Parathyroid adenoma (tissue), 2 donors: Measurements from ENCODE around the gene EPHA6.

ENCODE experiments used
- H2AFZ ChIP-seq: fragments of 300-600 bp; sonication (generic); one replicate; pipeline ENCODE4 v1.7.0; 2017; ENCODE audit warnings: antibody characterized with exemption, mild to moderate bottlenecking
- H3K27ac ChIP-seq: fragments of 300-600 bp; sonication (generic); one replicate; pipeline ENCODE4 v1.7.0; 2017
- H3K27me3 ChIP-seq: fragments of 300-600 bp; sonication (generic); one replicate; pipeline ENCODE4 v1.7.0; 2017; ENCODE audit warnings: low read length; ENCODE audit not compliant: control insufficient read depth, insufficient read depth
- H3K36me3 ChIP-seq: fragments of 300-600 bp; sonication (generic); one replicate; pipeline ENCODE4 v1.7.0; 2017; ENCODE audit warnings: low read length; ENCODE audit not compliant: control insufficient read depth, insufficient read depth
- H3K4me1 ChIP-seq: fragments of 300-600 bp; sonication (generic); one replicate; pipeline ENCODE4 v1.7.0; 2017; ENCODE audit warnings: control low read depth
- H3K4me2 ChIP-seq: fragments of 300-600 bp; sonication (generic); one replicate; pipeline ENCODE4 v1.7.0; 2017; ENCODE audit warnings: low read length
- H3K4me3 ChIP-seq: fragments of 300-600 bp; sonication (generic); one replicate; pipeline ENCODE4 v1.7.0; 2017; ENCODE audit warnings: low read depth, low read length
- H3K79me2 ChIP-seq: fragments of 300-600 bp; sonication (generic); one replicate; pipeline ENCODE4 v1.7.0; 2017; ENCODE audit warnings: control low read depth
- H3K9ac ChIP-seq: fragments of 300-600 bp; sonication (generic); one replicate; pipeline ENCODE4 v1.7.0; 2017; ENCODE audit warnings: mild to moderate bottlenecking
- H3K9me3 ChIP-seq: fragments of 300-600 bp; sonication (generic); one replicate; pipeline ENCODE4 v1.7.0; 2017; ENCODE audit warnings: low read length; ENCODE audit not compliant: control insufficient read depth
- CTCF ChIP-seq: fragments of 300-600 bp; sonication (generic); IDR thresholded peaks from one replicate; pipeline ENCODE4 v1.7.0; 2017; ENCODE audit warnings: antibody characterized with exemption, mild to moderate bottlenecking
- donor health status: primary hyperparathyroidism.

EPHA6 gene

DNA sequence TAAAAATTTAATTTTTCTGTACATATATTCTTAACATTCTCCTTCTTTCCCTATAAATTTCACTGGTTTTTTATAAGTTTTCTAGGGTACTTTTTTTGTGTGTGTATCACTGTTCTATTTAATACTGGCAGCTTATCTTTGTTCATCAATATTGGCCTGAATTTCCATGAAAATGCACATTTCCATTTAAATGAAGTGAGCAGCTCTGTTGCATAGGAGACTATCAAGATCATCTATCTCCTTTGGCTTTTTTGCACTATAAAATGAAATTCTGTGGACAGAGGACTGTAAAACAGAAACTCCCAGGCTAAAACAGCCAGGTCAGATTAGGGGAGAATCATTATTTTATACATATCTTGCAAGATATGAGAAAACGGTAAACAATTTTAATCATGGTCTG, 673.2 kb downstream of the EPHA6 start:
- no peak for TF ChIP-seq CTCF
- Histone ChIP-seq H3K9me3 (no peaks in the 10 kb centered on the region), H3K27ac (no peak overlapping the region), H3K4me1 (no peaks in the 10 kb centered on the region), H3K79me2 (no peaks in the 10 kb centered on the region), H3K27me3 (no peaks in the 10 kb centered on the region), H3K36me3 (no peaks in the 10 kb centered on the region), H2AFZ (no peak overlapping the region), H3K4me3 (no peak overlapping the region), H3K9ac (no peak overlapping the region), H3K4me2 (no peak overlapping the region)

- Histone ChIP-seq H3K9me3 (no peaks in the 10 kb centered on the region), H3K27me3 (no peaks in the 10 kb centered on the region), H3K36me3 (no peaks in the 10 kb centered on the region), H3K9ac (no peak overlapping the region), H3K4me1 (no peaks in the 10 kb centered on the region), H3K79me2 (no peaks in the 10 kb centered on the region), H3K4me3 (no peak overlapping the region), H3K4me2 (no peak overlapping the region), H2AFZ (no peak overlapping the region), H3K27ac (no peak overlapping the region)
- no peak for TF ChIP-seq CTCF
Measured at GRCh38 chr3:97488741-97489140, 674.3 kb downstream of the EPHA6 start.

- TF ChIP-seq CTCF = no peak
- Histone ChIP-seq H3K4me2 (no peak overlapping the region), H3K4me3 (no peak overlapping the region), H3K4me1 (no peaks in the 10 kb centered on the region), H3K9ac (no peak overlapping the region), H2AFZ (no peak overlapping the region), H3K27me3 (no peaks in the 10 kb centered on the region), H3K79me2 (no peaks in the 10 kb centered on the region), H3K27ac (no peak overlapping the region), H3K36me3 (no peaks in the 10 kb centered on the region), H3K9me3 (no peaks in the 10 kb centered on the region)
Measured at GRCh38 chr3:97495896-97496295, 681.5 kb downstream of the EPHA6 start.

DNA sequence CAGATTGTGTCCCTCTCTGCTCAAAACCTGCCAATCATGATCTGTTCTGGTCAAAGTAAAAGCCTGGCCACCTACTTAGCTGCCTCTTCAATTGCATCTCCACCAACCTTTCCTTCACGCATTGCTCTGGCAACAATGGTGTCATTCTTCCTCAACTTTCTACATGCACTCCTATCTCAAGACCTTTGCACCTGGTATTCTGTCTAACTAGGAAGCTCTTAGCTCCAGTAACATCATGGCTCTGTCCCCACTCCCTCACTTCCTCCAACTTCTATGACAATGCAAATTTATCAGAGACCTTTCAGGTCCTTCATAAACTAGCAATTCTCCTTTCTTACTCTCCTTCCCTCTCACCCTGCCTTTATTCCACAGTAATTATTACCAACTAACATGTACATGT, 682.7 kb downstream of the EPHA6 start:
- H3K4me2 ChIP-seq = no peak overlapping the region
- no peaks in the 10 kb centered on the region for H3K27me3 ChIP-seq
- no peak overlapping the region for H2AFZ ChIP-seq
- H3K4me1 ChIP-seq = no peaks in the 10 kb centered on the region
- no peak overlapping the region for H3K4me3 ChIP-seq
- no peaks in the 10 kb centered on the region for H3K36me3 ChIP-seq
- no peak overlapping the region for H3K9ac ChIP-seq
- TF ChIP-seq CTCF = no peak
- H3K79me2 ChIP-seq = no peaks in the 10 kb centered on the region
- no peaks in the 10 kb centered on the region for H3K9me3 ChIP-seq
- H3K27ac ChIP-seq = no peak overlapping the region

DNA sequence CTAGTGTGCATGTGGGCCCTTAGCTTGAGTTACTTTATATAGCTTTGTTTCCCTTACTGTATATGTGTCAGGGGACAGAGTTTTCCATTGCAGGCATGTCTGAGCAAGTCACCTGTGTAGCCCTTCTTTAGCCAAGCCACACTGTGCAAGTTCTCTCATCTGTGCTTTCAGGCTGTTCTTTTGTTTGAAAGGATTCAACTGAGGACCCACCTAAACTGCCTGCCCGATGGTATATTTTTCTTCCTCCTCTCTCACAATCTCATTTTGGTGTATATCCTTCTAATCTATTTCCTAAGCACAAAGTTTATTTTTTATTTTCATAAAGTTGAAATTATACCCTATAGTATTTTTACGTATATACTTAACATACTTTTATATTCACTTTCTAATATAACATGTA, 690.1 kb downstream of the EPHA6 start:
- H3K4me2 ChIP-seq = no peak overlapping the region
- H3K4me1 ChIP-seq = no peaks in the 10 kb centered on the region
- no peak overlapping the region for H3K27ac ChIP-seq
- no peak overlapping the region for H3K4me3 ChIP-seq
- H3K36me3 ChIP-seq = no peaks in the 10 kb centered on the region
- no peak overlapping the region for H3K9ac ChIP-seq
- no peak overlapping the region for H2AFZ ChIP-seq
- no peak for TF ChIP-seq CTCF
- H3K79me2 ChIP-seq = no peaks in the 10 kb centered on the region
- no peaks in the 10 kb centered on the region for H3K9me3 ChIP-seq
- H3K27me3 ChIP-seq = no peaks in the 10 kb centered on the region
